Prostate gland (tissue), 2 donors: ENCODE measurements around the gene SIPA1L3.

Source experiments
- CTCF ChIP-seq, 4 experiments: fragments of 200-600 bp in 2 of 4; fragments of 450-650 bp in 2 of 4; sonication (generic) in 2 of 4; IDR thresholded peaks; 1 replicate in 3 of 4; 2 replicates in 1 of 4; pipeline ENCODE4 v1.5.1; 2016 to 2019; ENCODE audit warnings: antibody characterized with exemption in 4 of 4, mild to moderate bottlenecking in 2 of 4, moderate library complexity in 2 of 4
- POLR2A ChIP-seq: fragments of 450-650 bp; IDR thresholded peaks from one replicate; pipeline ENCODE4 v1.6.1; 2016; ENCODE audit warnings: antibody characterized with exemption, mild to moderate bottlenecking
- POLR2AphosphoS5 ChIP-seq: sonication (generic); formaldehyde crosslinking; IDR thresholded peaks from one replicate; pipeline ENCODE4 v1.6.1; 2017; ENCODE audit warnings: antibody characterized with exemption

GRCh38 chr19:38013913-38014580 lies 107.0 kb downstream of the SIPA1L3 start:
- no peak for TF ChIP-seq POLR2A
- no peak for TF ChIP-seq CTCF (IDR thresholded peaks at IDR 0.05)
- TF ChIP-seq POLR2AphosphoS5 = no peak
